GM18502 (cell line): ENCODE results near the gene LANCL3.
A peak's percentile ranks its signal among the peaks of the same experiment; 100 is the strongest.

Experiments
- ATAC-seq: cut with Tn5 transposase; IDR thresholded peaks from one replicate; pipeline ENCODE4 v1.9.1; 2021; ENCODE audit warnings: mild to moderate bottlenecking; ENCODE audit not compliant: unreplicated experiment, poor library complexity

Gene LANCL3

GRCh38 chrX:37677765-37678164, 106.3 kb downstream of the LANCL3 start:
- ATAC-seq: peak; percentile 76

- no peak for ATAC-seq
Measured at GRCh38 chrX:37678574-37678973, 107.1 kb downstream of the LANCL3 start.

- ATAC-seq: no peak
Measured at GRCh38 chrX:37679230-37679629, 107.8 kb downstream of the LANCL3 start.

GRCh38 chrX:37679888-37680287, 108.4 kb downstream of the LANCL3 start:
- ATAC-seq: no peak

GRCh38 chrX:37684426-37684825, 113.0 kb downstream of the LANCL3 start:
- no peak for ATAC-seq

GRCh38 chrX:37684973-37685372, 113.5 kb downstream of the LANCL3 start:
- no peak for ATAC-seq

GRCh38 chrX:37685381-37686359, 114.2 kb downstream of the LANCL3 start, which contains the start of gene XK:
XK (plus strand) TSS chrX:37685791; CDS start chrX:37685962, 171 bp downstream.
- ATAC-seq: peak; percentile 70

- no peak for ATAC-seq
Measured at GRCh38 chrX:37686369-37686995, 115.0 kb downstream of the LANCL3 start.

GRCh38 chrX:37686996-37687395, 115.5 kb downstream of the LANCL3 start:
- ATAC-seq: no peak

- no peak for ATAC-seq
Measured at GRCh38 chrX:37690119-37690518, 118.7 kb downstream of the LANCL3 start.

- no peak for ATAC-seq
Measured at GRCh38 chrX:37692918-37693317, 121.5 kb downstream of the LANCL3 start.

GRCh38 chrX:37697169-37697760, 125.8 kb downstream of the LANCL3 start:
- no peak for ATAC-seq

- no peak for ATAC-seq
Measured at GRCh38 chrX:37701588-37701987, 130.1 kb downstream of the LANCL3 start.

- ATAC-seq: no peak
Measured at GRCh38 chrX:37711991-37712390, 140.5 kb downstream of the LANCL3 start.

GRCh38 chrX:37712458-37712857, 141.0 kb downstream of the LANCL3 start:
- ATAC-seq: no peak

- ATAC-seq: no peak
Measured at GRCh38 chrX:37714479-37714878, 143.0 kb downstream of the LANCL3 start.

GRCh38 chrX:37716602-37717001, 145.1 kb downstream of the LANCL3 start:
- no peak for ATAC-seq

- ATAC-seq: no peak
Measured at GRCh38 chrX:37717708-37718107, 146.2 kb downstream of the LANCL3 start.

- no peak for ATAC-seq
Measured at GRCh38 chrX:37722595-37722994, 151.1 kb downstream of the LANCL3 start.

GRCh38 chrX:37726346-37726745, 154.9 kb downstream of the LANCL3 start:
- ATAC-seq: no peak
